ENCODE results near the gene CDC23.
"Not testable (repeated sequence)": the region's sequence is repeated elsewhere in the genome, so short reads cannot be mapped to it uniquely, and the experiment has no call there.

Gene CDC23, protein sequence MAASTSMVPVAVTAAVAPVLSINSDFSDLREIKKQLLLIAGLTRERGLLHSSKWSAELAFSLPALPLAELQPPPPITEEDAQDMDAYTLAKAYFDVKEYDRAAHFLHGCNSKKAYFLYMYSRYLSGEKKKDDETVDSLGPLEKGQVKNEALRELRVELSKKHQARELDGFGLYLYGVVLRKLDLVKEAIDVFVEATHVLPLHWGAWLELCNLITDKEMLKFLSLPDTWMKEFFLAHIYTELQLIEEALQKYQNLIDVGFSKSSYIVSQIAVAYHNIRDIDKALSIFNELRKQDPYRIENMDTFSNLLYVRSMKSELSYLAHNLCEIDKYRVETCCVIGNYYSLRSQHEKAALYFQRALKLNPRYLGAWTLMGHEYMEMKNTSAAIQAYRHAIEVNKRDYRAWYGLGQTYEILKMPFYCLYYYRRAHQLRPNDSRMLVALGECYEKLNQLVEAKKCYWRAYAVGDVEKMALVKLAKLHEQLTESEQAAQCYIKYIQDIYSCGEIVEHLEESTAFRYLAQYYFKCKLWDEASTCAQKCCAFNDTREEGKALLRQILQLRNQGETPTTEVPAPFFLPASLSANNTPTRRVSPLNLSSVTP

DNA sequence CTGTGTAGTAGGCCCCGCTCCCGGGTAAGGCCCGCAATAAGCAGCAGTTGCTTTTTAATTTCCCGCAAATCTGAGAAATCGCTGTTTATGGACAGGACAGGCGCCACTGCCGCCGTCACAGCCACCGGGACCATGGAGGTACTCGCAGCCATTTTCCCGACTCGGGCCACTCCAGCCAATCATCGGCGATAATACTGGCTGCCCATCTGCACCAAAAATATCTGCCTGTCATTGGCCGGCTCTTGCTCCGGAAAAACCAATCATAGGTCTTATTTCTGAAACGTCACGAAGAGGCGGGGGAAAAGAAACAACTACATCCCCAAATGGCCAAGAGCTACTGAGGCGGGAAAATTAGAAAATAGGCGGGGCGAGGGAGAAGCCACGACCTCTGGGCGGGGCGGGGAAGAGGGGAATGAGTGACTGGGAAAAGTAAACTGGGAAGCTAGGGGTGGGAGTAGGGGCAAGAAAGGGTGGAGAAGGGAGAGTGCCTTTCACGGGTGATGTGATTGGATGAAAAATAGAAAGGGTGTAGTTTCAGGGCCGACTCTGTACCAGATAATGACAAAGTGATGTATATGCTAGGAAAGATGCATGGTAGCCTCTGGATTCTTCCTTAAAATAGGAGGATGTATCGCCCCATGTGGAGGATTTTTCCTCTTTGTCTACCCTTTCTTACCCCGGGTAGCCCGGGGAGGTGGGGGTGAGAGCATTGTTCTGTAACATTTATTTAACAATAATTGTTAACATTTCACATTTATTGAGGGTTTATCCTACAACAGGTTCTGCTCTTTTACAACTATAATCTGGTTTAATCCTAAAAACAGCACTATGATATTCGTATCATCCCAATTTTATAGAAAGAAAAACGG is at the start of gene CDC23:
Gene CDC23 (minus strand): TSS at position 163 of the 869 bp plus-strand sequence. CDS start 11 bp downstream, at position 152.
- DNase-seq (ENCODE audit: low read depth) = peak; percentile 86

DNA sequence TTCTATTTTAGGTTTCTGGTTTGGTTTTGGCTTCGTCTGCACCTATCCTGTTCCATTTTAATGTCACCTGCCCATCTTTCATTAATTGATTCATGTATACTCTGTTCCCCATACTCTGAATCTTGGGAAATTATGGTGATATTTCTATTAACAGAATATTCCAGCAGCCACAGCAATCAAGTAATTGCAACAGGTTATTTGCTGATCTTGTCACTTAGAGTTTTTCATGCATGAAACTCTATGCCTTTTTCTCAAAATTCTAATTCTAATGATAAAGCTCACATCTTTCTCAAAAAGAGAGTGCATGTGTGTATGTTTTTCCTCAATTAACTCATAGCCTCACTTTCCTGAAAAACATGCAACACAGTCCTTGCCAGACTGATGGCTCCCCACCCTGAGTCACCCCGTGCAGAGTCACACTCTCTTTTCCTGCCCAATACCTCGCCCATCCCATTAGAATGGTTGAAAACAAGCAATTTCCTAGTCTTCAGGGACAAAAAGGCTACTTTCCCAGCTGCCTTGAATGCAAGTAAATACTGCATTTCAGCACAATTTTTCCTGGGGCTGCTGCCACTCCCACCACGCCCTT is 45.7 kb upstream of the CDC23 start:
- no peak for DNase-seq (ENCODE audit: low read depth)

GRCh38 chr5:138257583-138257982 is 44.5 kb upstream of the CDC23 start:
- DNase-seq (ENCODE audit: low read depth) = no peak

DNA sequence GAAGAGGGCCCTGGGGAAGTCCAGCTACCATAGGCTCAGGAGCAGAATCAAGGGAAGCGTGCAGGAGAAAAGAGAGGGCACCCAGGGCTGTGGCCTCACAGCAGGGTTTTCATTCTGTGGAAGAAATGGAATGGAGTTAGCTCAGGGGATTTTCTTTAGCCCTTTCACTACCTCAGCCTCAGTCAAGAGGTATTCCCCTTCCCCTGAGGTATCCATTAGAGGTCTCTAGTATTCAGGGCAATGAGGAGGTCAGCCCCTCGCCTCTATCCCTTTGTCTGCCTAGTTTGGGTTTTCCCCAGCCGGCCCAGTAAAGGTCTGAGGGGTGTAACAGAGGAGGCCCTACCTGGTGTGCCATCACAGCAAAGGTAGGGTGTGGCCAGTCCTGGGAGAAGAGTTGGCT is 39.8 kb upstream of the CDC23 start:
- DNase-seq (ENCODE audit: low read depth) = no peak

DNA sequence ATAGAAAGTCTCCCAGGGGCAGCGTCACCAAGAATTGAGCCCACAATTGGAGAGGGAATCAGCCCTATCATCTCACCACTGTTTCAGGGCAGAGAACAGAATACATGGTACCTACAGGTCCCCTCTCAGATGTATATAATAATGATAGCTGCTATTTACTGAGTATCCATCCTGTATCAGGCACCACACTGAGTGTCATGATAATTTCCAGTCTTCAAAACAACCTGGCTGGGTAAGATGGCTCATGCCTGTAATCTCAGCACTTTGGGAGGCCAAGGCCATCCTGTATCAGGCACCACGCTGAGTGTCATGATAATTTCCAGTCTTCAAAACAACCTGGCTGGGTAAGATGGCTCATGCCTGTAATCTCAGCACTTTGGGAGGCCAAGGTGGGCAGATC is 34.7 kb upstream of the CDC23 start:
- DNase-seq (ENCODE audit: low read depth) = not testable (repeated sequence)

DNA sequence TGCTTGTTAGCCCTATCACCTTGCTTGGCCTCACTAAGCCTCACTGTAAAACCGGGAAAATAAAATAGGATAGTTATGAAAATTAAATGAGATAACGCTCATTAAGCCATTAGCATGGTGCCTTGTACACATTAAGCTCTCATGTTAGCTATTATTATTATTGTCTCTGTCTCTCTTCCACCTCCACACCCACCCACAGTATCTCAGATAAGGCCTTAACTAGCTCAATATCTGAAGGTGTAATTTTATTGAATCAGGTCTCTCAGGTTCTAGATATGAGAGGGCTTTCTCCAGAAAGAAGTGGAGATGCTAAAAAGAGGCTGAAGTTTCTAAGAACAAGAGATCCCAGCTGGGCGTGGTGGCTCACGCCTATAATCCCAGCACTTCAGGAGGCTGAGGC is 33.7 kb upstream of the CDC23 start:
- DNase-seq (ENCODE audit: low read depth) = no peak

GRCh38 chr5:138246334-138246733 is 33.2 kb upstream of the CDC23 start:
- DNase-seq (ENCODE audit: low read depth) = no peak

DNA sequence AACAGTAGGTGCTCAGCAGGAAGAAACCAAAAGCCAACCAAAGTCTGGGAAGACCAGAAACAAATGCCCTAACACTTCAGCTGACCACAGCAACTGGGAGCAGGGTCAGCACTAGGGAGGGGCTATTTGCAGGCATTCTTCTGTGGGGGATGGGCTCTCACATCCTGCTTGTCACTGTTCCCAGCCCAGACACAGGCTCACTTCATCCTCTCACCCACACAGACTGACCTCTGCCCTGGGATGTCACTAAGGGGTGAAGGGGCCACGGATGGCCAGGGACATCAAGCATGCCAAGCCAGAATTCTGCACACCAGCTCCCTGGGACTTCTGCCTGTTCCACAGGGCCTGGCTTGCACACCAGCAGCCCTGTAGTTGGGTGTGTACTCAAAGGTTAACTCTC is 32.6 kb upstream of the CDC23 start:
- DNase-seq (ENCODE audit: low read depth) = no peak

GRCh38 chr5:138243794-138244193 is 30.7 kb upstream of the CDC23 start:
- DNase-seq (ENCODE audit: low read depth) = no peak

- peak; percentile 1 for DNase-seq (ENCODE audit: low read depth)
Measured at GRCh38 chr5:138241688-138242571, 28.8 kb upstream of the CDC23 start.

- DNase-seq (ENCODE audit: low read depth) = no peak
Measured at GRCh38 chr5:138240650-138241385, 27.7 kb upstream of the CDC23 start.

DNA sequence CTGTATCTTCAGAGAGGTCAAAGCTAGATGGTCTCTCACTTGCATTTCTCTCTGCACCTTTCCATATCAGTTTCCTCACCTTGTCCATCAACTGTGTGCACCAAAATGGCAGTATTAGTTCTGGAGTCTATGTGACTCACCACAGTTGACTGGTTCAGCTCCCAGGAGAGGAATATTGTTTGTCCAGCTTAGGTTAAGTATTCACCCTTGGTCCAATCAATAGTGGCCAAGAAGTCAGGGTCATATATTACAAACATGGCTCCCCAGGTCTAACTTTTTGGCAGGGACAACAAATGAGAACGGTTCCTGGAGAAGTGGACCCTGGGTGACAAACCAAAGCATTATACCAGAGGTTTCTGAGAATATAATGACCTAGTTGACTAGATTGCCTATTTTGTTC is 24.9 kb upstream of the CDC23 start:
- no peak for DNase-seq (ENCODE audit: low read depth)

DNA sequence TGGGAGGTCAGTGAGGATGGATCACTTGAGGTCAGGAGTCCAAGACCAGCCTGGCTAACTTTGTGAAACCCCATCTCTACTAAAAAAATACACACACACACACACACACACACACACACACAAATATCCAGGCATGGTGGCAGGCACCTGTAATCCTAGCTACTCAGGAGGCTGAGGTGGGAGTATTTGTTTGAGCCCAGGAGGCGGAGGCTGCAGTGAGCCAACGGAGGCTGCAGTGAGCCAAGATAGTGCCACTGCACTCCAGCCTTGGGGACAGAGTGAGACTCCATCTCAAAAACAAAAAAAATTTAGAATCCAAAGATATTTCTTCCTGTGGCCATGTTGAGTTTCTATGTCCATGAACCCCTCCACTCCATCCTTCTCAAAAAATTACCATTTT is 21.5 kb upstream of the CDC23 start:
- DNase-seq (ENCODE audit: low read depth) = no peak

DNA sequence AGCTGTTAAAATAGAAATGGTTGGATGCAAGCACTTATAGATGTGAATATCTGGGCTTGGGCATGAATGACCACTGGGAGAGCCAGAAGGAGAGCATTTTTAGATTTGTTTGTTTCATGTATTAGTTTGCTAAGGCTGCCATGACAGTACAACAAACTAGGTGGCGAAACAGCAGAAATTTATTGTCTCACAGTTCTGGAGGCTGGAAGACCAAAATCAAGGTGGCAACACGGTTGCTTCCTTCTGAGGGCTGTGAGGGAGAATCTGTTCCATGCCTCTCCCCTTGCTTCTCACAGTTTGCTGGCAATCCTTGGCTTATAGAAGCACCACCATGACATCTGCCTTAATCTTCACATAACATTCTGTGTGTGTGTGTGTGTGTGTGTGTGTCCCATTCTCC is 20.2 kb upstream of the CDC23 start:
- no peak for DNase-seq (ENCODE audit: low read depth)

- no peak for DNase-seq (ENCODE audit: low read depth)
Measured at GRCh38 chr5:138230981-138231589, 18.0 kb upstream of the CDC23 start.

- DNase-seq (ENCODE audit: low read depth) = no peak
Measured at GRCh38 chr5:138230261-138230660, 17.1 kb upstream of the CDC23 start.

DNA sequence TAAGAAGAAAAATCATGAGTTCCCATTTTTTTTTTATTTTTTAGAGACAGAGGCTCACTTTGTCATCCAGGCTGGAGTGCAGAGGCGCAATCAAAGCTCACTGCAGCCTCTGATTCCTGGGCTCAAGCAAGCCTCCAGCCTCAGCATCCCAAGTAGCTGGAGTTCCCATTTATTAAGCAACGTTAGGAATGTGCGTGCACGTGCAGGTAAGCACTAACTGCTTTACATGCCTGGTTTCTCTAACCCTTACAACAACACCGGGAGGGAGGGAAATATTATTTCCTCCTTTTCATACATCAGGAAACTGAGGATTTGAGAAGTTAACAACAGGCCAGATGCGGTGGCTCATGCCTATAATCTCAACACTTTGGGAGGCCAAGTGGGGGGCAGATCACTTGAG is 16.3 kb upstream of the CDC23 start:
- no peak for DNase-seq (ENCODE audit: low read depth)

- DNase-seq (ENCODE audit: low read depth) = no peak
Measured at GRCh38 chr5:138226910-138227309, 13.8 kb upstream of the CDC23 start.

DNA sequence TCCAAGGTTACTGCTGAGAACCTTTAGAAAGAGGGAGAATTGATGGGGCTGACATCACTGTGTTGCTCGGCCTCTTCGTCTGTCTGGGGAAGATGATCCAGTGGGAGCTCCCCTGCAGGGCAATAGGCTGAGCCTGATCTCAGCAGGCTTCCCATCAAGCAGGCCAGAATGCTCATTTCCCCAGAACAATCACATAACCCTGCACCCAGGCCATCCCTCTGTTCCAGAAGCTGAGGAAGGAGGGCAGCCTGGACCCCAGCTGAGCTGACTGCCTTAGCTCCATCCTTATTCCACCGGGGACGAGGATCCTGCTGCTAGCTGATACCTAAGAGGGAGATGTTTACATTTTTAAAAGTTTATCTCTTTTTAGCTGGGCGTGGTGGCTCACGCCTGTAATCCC is 11.6 kb upstream of the CDC23 start:
- DNase-seq (ENCODE audit: low read depth) = no peak

- no peak for DNase-seq (ENCODE audit: low read depth)
Measured at GRCh38 chr5:138223532-138223931, 10.4 kb upstream of the CDC23 start.
